Neural cell (in vitro differentiated cells): Measurements from ENCODE around the gene GADD45A. TPM values are rescaled to one million over a fixed set of nuclear protein-coding genes. Genes with fewer than 3 reads are reported as not detected.

Experiments
- H2AFZ ChIP-seq: fragments of 200-600, 300-800 bp; sonication (generic), shearing (Covaris generic); 2 replicates; pipeline ENCODE4 v1.6.0; 2014; ENCODE audit warnings: low read depth, mild to moderate bottlenecking, antibody characterized with exemption, low read length, moderate library complexity
- H3F3A ChIP-seq: fragments of 200-600 bp; shearing (Covaris generic); 2 replicates; pipeline ENCODE4 v1.6.1; 2016; ENCODE audit warnings: mild to moderate bottlenecking, moderate library complexity, mixed read lengths, antibody characterized with exemption, low read length; ENCODE audit not compliant: insufficient read depth, poor library complexity, severe bottlenecking
- H3K27ac ChIP-seq: fragments of 200-600, 300-800 bp; sonication (generic), shearing (Covaris generic); 2 replicates; pipeline ENCODE4 v1.5.1; 2014; ENCODE audit warnings: mild to moderate bottlenecking, low read length, moderate library complexity
- H3K27me3 ChIP-seq: fragments of 300-800, 200-600 bp; sonication (generic), shearing (Covaris generic); 2 replicates; pipeline ENCODE4 v1.6.0; 2014; ENCODE audit warnings: mild to moderate bottlenecking, low read depth, low read length, moderate library complexity; ENCODE audit not compliant: insufficient read depth
- H3K36me3 ChIP-seq: fragments of 300-800, 200-600 bp; sonication (generic), shearing (Covaris generic); 2 replicates; pipeline ENCODE4 v1.5.1; 2014; ENCODE audit warnings: mild to moderate bottlenecking, antibody characterized with exemption, low read length, moderate library complexity; ENCODE audit not compliant: insufficient read depth
- H3K4me2 ChIP-seq: fragments of 300-800, 200-600 bp; sonication (generic), shearing (Covaris generic); 2 replicates; pipeline ENCODE4 v1.6.0; 2014; ENCODE audit warnings: mild to moderate bottlenecking, low read length
- H3K4me3 ChIP-seq: fragments of 300-800, 200-600 bp; sonication (generic), shearing (Covaris generic); 2 replicates; pipeline ENCODE4 v1.5.1; 2014; ENCODE audit warnings: mild to moderate bottlenecking, low read length, moderate library complexity
- H3K79me2 ChIP-seq: fragments of 200-600 bp; shearing (Covaris generic); replicated peaks from 2 replicates; pipeline ENCODE4 v1.6.0; 2014; ENCODE audit warnings: mild to moderate bottlenecking, low read length, moderate library complexity; ENCODE audit not compliant: insufficient read depth
- H3K9ac ChIP-seq: fragments of 300-800, 200-600 bp; sonication (generic), shearing (Covaris generic); 2 replicates; pipeline ENCODE4 v1.6.1; 2016; ENCODE audit warnings: mild to moderate bottlenecking, low read length, mixed read lengths
- H3K9me2 ChIP-seq: fragments of 200-600 bp; shearing (Covaris generic); 2 replicates; pipeline ENCODE4 v1.6.1; 2016; ENCODE audit warnings: mild to moderate bottlenecking, low read length, mixed read lengths; ENCODE audit not compliant: insufficient read depth
- H3K9me3 ChIP-seq: fragments of 200-600, 300-800 bp; sonication (generic), shearing (Covaris generic); 2 replicates; pipeline ENCODE4 v1.6.1; 2016; ENCODE audit warnings: mild to moderate bottlenecking, mixed run types, low read length, moderate library complexity, mixed read lengths
- H4K20me1 ChIP-seq: fragments of 200-600 bp; shearing (Covaris generic); 2 replicates; pipeline ENCODE4 v1.6.1; 2016; ENCODE audit warnings: mild to moderate bottlenecking, mixed run types; ENCODE audit not compliant: insufficient read depth
- CTCF ChIP-seq: fragments of 450-650 bp; IDR thresholded peaks from 2 replicates; pipeline ENCODE4 v1.5.1; 2014; ENCODE audit warnings: antibody characterized with exemption, mild to moderate bottlenecking, moderate library complexity; ENCODE audit not compliant: poor library complexity, severe bottlenecking
- EP300 ChIP-seq: fragments of 450-650 bp; conservative IDR thresholded peaks from 2 replicates; pipeline ENCODE4 v1.6.1; 2014; ENCODE audit warnings: antibody characterized with exemption, mild to moderate bottlenecking, moderate library complexity; ENCODE audit not compliant: poor library complexity, severe bottlenecking
- EZH2 ChIP-seq: fragments of 200-600, 300-800 bp; shearing (Covaris generic), sonication (generic); IDR thresholded peaks from 2 replicates; pipeline ENCODE4 v1.6.1; 2014; ENCODE audit warnings: antibody characterized with exemption, low read length, borderline replicate concordance, mild to moderate bottlenecking; ENCODE audit not compliant: insufficient read depth, poor library complexity, severe bottlenecking
- MXI1 ChIP-seq: fragments of 450-650 bp; conservative IDR thresholded peaks from 2 replicates; pipeline ENCODE4 v1.6.1; 2014; ENCODE audit warnings: antibody characterized with exemption, mild to moderate bottlenecking; ENCODE audit not compliant: poor library complexity, severe bottlenecking
- POLR2AphosphoS5 ChIP-seq: IDR thresholded peaks from 2 replicates; pipeline ENCODE4 v1.6.1; 2012
- RAD21 ChIP-seq: fragments of 450-650 bp; conservative IDR thresholded peaks from 2 replicates; pipeline ENCODE4 v1.6.1; 2014; ENCODE audit warnings: antibody characterized with exemption, mild to moderate bottlenecking, moderate library complexity
- REST ChIP-seq: IDR thresholded peaks from 2 replicates; pipeline ENCODE4 v1.6.1; 2012; ENCODE audit warnings: borderline replicate concordance
- SMC3 ChIP-seq: fragments of 450-650 bp; conservative IDR thresholded peaks from 2 replicates; pipeline ENCODE4 v1.6.1; 2014; ENCODE audit warnings: antibody characterized with exemption, mild to moderate bottlenecking, moderate library complexity; ENCODE audit not compliant: poor library complexity
- TAF1 ChIP-seq: IDR thresholded peaks from 2 replicates; pipeline ENCODE4 v1.6.1; 2012; ENCODE audit warnings: low read depth
- polyA plus RNA-seq: library from polyadenylated mRNA; depleted of rRNA; stranded (reverse); fragments of >200 nt; gene quantifications from 2 replicates; pipeline ENCODE4 v1.2.3, GENCODE V29; 2014

The GADD45A gene
- polyA plus RNA-seq, 1 donor from 2014 or later: 13.7 TPM

- Histone ChIP-seq H3K9ac (no peak overlapping the region), H4K20me1 (no peaks in the 10 kb centered on the region), H3K9me3 (no peaks in the 10 kb centered on the region), H2AFZ (no peak overlapping the region), H3K27me3 (no peaks in the 10 kb centered on the region), H3K79me2 (peaks cover 8% of the 10 kb centered on the region), H3K27ac (no peak overlapping the region), H3F3A (no peaks in the 10 kb centered on the region), H3K4me2 (no peak overlapping the region), H3K9me2 (no peaks in the 10 kb centered on the region), H3K4me3 (no peak overlapping the region), H3K36me3 (no peaks in the 10 kb centered on the region)
- TF ChIP-seq RAD21: no peak
- TF ChIP-seq SMC3: no peak
- no peak for TF ChIP-seq EP300
- no peak for TF ChIP-seq POLR2AphosphoS5
- no peak for TF ChIP-seq MXI1
- no peak for TF ChIP-seq TAF1
- TF ChIP-seq REST: no peak
- TF ChIP-seq CTCF: no peak
- no peak for TF ChIP-seq EZH2
Measured at GRCh38 chr1:67683316-67683715, 1.7 kb upstream of the GADD45A start.

- peak overlapping the region; percentile 94 for H3K4me3 ChIP-seq
- no peak overlapping the region for H3K4me2 ChIP-seq
- no peaks in the 10 kb centered on the region for H3K36me3 ChIP-seq
- H3K9me2 ChIP-seq: no peaks in the 10 kb centered on the region
- H2AFZ ChIP-seq: no peak overlapping the region
- H3K79me2 ChIP-seq: peaks cover 8% of the 10 kb centered on the region
- H3F3A ChIP-seq: no peaks in the 10 kb centered on the region
- no peak overlapping the region for H3K27ac ChIP-seq
- H4K20me1 ChIP-seq: no peaks in the 10 kb centered on the region
- no peak overlapping the region for H3K9ac ChIP-seq
- H3K9me3 ChIP-seq: no peaks in the 10 kb centered on the region
- TF ChIP-seq RAD21: no peak
- TF ChIP-seq MXI1: no peak
- TF ChIP-seq REST: no peak
- TF ChIP-seq EP300: no peak
- no peak for TF ChIP-seq CTCF
- no peak for TF ChIP-seq EZH2
- no peak for TF ChIP-seq SMC3
- TF ChIP-seq TAF1: no peak
- no peak for TF ChIP-seq POLR2AphosphoS5
- no peaks in the 10 kb centered on the region for H3K27me3 ChIP-seq
Measured at GRCh38 chr1:67683766-67684525, 1.1 kb upstream of the GADD45A start.
